Mammary epithelial cell (primary cell): ENCODE results near the gene NUP98.

Source experiments
- EZH2 ChIP-seq: IDR thresholded peaks from 2 replicates; pipeline ENCODE4 v1.6.1; 2012; ENCODE audit warnings: low read length, inconsistent platforms, borderline replicate concordance
- TF ChIP-seq, protein P1 (sequence below), 2 donors: IDR thresholded peaks in 1 of 2; conservative IDR thresholded peaks in 1 of 2; 2 replicates each; pipeline ENCODE4 v1.5.1; 2011 to 2012; ENCODE audit warnings: inconsistent platforms in 2 of 2, low read length in 2 of 2, mild to moderate bottlenecking in 2 of 2, control low read depth in 1 of 2, low read depth in 1 of 2; ENCODE audit not compliant: insufficient read depth in 1 of 2; ENCODE audit errors: extremely low read depth in 1 of 2

DNA sequence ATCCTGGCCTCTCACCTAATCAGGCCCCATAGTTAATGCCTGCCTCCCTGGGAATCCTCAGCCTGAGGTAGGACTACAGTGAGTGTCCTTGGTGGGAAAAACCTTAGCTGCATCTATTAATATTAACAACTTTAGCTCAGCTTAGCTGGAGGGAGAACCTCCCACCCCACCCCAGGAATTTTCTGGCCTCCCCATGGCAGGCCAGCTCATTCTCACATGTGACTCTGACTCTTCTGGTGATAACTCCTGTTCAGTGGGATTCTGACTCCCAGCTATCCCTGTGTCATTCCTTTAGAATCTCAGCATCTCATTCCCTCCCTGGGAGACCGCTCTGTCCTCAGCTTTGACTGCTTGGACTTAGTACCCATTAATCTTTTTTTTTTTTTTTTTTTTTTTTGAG, 170.1 kb downstream of the NUP98 start:
- TF ChIP-seq, protein P1, sequence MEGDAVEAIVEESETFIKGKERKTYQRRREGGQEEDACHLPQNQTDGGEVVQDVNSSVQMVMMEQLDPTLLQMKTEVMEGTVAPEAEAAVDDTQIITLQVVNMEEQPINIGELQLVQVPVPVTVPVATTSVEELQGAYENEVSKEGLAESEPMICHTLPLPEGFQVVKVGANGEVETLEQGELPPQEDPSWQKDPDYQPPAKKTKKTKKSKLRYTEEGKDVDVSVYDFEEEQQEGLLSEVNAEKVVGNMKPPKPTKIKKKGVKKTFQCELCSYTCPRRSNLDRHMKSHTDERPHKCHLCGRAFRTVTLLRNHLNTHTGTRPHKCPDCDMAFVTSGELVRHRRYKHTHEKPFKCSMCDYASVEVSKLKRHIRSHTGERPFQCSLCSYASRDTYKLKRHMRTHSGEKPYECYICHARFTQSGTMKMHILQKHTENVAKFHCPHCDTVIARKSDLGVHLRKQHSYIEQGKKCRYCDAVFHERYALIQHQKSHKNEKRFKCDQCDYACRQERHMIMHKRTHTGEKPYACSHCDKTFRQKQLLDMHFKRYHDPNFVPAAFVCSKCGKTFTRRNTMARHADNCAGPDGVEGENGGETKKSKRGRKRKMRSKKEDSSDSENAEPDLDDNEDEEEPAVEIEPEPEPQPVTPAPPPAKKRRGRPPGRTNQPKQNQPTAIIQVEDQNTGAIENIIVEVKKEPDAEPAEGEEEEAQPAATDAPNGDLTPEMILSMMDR (conservative IDR thresholded peaks at IDR 0.05 in 1 of 2, IDR thresholded peaks at IDR 0.05 in 1 of 2; ENCODE audit: extremely low read depth in 1 of 2, insufficient read depth in 1 of 2, low read depth in 1 of 2, low read length in 2 of 2): no peak
- TF ChIP-seq EZH2: no peak
